Stimulated activated CD4-positive, alpha-beta T cell treated with anti-CD3 and anti-CD28 coated beads, Interleukin-2, amount 100 ng/mL, for 4 hours (primary cell): ENCODE data around the gene GTPBP6.
"Not testable (repeated sequence)": the region's sequence is repeated elsewhere in the genome, so short reads cannot be mapped to it uniquely, and the experiment has no call there.

Experiments used
- DNase-seq: peaks from one replicate; pipeline ENCODE4 v3.0.0-alpha.2; 2020; ENCODE audit warnings: low read depth

Gene GTPBP6

GRCh38 chrX:316351-317325, 2.0 kb downstream of the GTPBP6 start:
- DNase-seq: no peak

- no peak for DNase-seq
Observed at GRCh38 chrX:314781-315595, 3.6 kb downstream of the GTPBP6 start.

DNA sequence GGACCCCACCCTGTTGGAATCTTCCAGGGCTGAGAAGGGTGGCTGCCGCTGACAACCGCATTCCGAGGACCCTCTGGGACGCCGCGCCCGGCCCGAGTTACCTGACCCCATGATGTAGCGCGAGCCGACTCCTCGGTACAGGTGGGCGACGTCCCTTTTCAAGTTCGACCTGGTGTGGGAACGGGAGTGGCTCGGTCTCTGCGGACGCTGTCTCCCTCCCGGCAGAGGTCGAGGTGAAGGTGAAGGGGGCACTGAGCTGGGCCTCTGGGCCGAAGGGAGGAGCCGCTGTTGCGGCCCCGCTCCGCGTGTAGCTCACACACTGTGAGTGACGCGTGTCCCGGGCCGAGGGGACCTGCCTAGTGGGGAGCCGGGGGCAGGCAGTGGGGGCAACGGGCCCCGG, 4.5 kb downstream of the GTPBP6 start:
- no peak for DNase-seq

DNA sequence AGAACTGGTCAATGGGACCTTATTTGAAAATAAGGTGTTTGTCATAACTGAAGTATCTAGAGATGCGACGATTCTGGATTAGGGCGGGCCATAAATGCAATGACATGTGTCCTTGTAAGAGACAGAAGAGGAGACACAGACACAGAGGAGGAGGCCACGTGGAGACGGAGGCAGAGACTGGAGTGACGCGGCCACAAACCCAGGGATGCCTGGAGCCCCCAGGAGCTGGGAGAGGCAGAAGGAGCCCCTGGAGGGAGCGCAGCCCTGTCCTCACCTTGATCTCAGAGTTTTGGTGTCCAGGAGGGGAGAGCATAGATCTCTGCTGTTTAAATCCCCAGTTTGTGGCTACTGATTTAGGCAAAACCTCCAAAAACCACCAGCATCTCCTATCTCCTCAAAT, 5.0 kb downstream of the GTPBP6 start:
- no peak for DNase-seq

DNA sequence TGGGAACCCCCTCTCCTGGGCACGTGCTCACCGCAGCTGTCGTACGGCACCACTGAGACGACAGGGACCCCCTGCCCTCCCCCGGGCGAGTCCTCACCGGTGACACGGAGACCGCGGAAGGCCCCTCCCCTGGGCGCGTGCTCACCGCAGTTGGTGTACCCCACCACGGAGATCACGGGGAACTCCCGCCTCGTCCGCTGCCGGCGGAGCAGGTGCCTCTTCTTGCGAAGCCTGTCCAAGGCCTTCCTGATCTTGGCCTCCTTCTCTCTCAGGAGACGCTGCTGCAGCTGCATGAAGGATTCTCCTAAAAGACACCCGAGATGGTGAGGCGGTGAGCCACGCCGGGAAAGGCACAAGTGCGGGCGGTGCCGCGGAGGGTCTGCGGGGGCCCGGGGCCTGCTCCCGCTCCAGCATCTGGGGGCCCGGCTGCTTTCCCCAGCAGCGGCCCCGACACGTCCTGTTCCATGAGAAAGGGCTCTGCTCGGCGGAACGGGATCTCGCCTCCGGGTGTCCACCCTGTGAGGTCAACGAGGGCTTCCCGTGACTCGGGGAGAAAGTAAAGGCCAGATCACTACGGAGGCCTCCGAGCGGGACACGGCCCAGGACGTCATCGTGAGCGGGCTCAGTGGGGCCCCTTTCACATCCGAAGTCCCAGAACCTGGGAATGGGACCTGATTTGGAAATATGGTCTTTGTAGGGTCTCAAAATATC, 5.8 kb downstream of the GTPBP6 start:
- no peak for DNase-seq

- DNase-seq: no peak
Observed at GRCh38 chrX:311156-312129, 7.2 kb downstream of the GTPBP6 start.

DNA sequence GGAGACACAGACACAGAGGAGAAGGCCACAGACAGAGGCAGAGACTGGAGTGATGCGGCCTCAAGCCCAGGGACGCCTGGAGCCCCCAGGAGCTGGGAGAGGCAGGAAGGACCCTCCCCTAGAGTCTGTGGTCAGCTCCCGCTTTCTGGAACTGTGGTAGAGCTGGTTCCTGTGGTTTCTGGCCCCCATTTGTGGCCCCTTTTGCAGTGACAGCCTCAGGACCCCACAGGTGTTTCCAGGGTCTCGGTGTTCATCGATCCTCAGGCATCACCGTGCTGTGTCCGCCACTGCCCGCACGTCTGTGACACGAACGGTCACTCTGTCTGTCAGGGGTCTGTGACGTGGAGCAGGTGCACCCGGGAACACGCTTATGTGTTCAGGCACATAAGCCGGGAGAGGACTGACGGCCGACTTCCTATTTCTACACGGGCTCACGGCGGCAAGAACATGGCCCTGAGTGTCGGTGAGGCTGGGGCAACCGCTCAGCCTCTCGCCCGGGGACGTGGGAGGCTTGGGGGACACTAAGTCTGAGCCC, 7.9 kb downstream of the GTPBP6 start:
- no peak for DNase-seq

DNA sequence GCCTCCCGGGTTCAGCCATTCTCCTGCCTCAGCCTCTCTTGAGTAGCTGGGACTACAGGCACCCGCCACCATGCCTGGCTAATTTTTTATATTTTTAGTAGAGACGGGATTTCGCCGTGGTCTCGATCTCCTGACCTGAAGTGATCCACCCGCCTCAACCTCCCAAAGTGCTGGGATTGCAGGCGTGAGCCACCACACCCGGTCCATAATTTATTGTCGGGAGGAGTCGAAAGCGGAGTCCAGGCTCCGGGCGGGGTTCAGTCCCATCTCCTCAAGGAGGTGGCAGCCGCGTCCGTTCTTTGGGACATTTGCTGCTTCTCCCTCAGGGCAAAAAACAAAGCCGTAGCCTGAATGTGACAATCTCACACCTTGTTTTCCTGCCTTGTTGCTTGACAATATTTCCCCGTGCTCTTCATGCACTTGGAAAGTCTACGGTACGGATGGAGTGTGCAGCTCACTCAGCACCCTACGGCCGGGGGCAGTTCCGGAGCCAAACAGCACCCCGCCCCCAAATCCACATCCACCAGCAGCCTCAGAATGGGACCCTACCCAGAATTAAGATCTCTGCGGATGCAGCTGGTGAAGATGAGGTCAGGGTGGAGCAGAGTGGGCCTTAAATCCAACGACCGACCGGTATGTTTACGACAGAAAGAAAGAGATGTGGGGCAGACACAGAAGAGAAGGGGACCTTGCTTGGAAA, 9.6 kb downstream of the GTPBP6 start:
- no peak for DNase-seq

DNA sequence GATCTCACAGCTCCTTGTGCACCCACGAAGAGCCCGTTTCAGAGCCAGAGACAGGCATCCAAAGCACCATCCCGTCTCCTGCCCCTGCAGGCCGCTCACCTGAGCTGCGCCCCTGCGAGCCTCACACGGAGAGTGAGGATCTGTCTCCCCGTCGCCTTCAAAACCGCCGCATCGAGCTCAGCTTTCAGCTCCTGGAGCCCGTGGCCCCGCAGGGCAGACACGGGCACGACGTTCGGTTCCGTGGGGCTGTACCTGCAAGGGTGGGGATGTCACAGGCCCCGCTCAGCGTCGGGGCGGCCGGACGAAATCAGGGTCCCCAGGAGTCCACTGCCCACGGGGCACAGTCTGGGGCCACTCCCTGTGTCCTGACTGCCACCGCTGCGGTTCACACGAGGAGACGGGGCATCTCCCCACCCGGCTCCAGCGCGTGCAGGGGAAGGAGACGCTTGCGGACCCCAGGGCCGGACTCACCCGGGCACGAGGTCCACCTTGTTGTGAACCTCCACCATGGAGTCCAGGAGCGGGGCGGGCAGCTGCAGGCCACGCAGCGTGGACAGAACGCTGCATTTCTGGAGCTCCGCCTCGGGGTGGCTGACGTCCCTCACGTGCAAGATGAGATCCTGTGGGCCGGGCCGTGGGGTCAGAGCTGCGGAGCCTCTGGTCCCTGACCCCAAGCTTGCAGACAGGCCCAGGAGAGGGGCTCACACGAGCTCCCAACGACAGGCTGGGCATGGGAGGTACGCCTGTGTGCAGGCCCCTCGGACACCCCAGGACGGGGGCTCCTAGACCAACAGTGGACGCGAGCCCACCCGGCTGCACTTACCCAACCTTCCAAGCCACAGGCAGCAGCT, 11.1 kb downstream of the GTPBP6 start:
- no peak for DNase-seq

- not testable (repeated sequence) for DNase-seq
Observed at GRCh38 chrX:306614-307251, 11.9 kb downstream of the GTPBP6 start.

DNA sequence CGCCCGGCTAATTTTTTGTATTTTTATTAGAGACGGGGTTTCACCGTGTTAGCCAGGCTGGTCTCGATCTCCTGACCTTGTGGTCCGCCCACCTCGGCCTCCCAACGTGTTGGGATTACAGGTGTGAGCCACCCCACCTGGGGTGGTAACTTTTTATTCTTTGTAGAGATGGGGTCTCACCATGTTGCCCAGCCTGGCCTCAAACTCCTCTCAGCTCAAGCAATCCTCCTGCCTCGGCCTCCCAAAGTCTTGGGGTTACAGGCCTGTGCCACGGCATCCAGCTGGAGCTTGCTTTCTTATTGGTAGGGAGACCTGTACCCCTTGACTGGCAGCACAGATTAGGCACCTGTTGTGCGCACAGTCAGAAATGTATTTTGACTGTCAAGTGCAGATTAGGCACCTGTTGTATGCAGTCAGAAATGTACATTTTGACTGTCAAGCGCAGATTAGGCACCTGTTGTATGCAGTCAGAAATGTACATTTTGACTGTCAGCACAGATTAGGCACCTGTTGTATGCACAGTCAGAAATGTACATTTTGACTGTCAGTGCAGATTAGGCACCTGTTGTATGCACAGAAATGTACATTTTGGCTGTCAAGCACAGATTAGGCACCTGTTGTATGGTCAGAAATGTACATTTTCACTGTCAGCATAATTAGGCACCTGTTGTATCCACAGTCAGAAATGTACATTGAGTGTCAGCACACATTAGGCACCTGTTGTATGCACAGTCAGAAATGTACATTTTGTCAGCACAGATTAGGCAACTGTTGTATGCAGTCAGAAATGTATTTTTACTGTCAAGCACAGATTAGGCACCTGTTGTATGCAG, 12.6 kb downstream of the GTPBP6 start:
- not testable (repeated sequence) for DNase-seq

- no peak for DNase-seq
Observed at GRCh38 chrX:302975-303374, 15.6 kb downstream of the GTPBP6 start.

DNA sequence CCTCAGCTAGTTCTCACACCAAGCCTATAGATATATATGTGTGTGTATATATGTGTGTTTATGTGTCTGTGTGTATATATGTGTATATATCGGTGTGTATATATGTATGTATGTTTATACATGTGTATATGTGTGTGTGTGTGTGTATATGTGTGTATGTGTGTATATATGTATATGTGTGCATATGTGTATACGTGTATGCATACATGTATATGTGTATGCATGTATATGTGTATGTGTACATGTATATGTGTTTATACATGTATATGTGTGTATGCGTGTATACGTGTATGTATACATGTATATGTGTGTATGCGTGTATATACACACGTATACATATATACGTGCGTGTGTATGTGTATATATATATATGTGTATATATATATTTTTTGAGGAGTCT, 18.3 kb downstream of the GTPBP6 start:
- no peak for DNase-seq

- no peak for DNase-seq
Observed at GRCh38 chrX:298993-299392, 19.6 kb downstream of the GTPBP6 start.

- no peak for DNase-seq
Observed at GRCh38 chrX:295136-295535, 23.5 kb downstream of the GTPBP6 start.

- DNase-seq: no peak
Observed at GRCh38 chrX:292900-293897, 25.4 kb downstream of the GTPBP6 start.
